HepG2 (cell line): Measurements from ENCODE around the gene TMEM200B. TPM values are rescaled to one million over a fixed set of nuclear protein-coding genes. Genes with fewer than 3 reads are reported as not detected.

ENCODE experiments used
- ATAC-seq: fragments of 200-7000 bp; cut with Tn5 transposase; 3 replicates; pipeline ENCODE4 v1.9.1; 2020; ENCODE audit warnings: mild to moderate bottlenecking, moderate library complexity
- BruUV-seq: library from RNA; stranded (reverse); fragments of 400-500 nt; replicated peaks from 2 replicates; lab custom pipeline; 2021; lab: Mats Ljungman, UMichigan
- CTCF ChIA-PET: fragments of 300-600 bp; formaldehyde crosslinking; extraction: SDS; loops from one replicate; lab custom pipeline; 2021; ENCODE audit warnings: low total read pairs, inconsistent platforms, low intra/inter-chr PET ratio; lab: Yijun Ruan, JAX
- POLR2A ChIA-PET: fragments of 350-600 bp; sonication (Branson Sonifier 250); formaldehyde crosslinking; loops from one replicate; lab custom pipeline; 2020; ENCODE audit warnings: antibody characterized with exemption, inconsistent platforms; lab: Yijun Ruan, JAX
- DNase-seq: peaks from one replicate; pipeline ENCODE4 v3.0.0-alpha.2; 2015; ENCODE audit warnings: low spot score
- FAIRE-seq: peaks from 3 replicates; lab custom pipeline; 2011; peaks lifted over from hg19 to GRCh38; lab: Jason Lieb, UNC
- H2AFZ ChIP-seq: one replicate; pipeline ENCODE4 v1.6.1; 2011; ENCODE audit warnings: low read length, inconsistent platforms
- H3K27ac ChIP-seq: fragments of 300-600 bp; 3 replicates; pipeline ENCODE4 v1.8.0; 2011; ENCODE audit warnings: mixed run types, mild to moderate bottlenecking, mixed read lengths, low read length, inconsistent platforms; ENCODE audit not compliant: insufficient read depth; ENCODE audit errors: extremely low read length
- H3K27me3 ChIP-seq, 2 experiments: fragments of 200-600 bp in 1 of 2; 2 replicates in 1 of 2; 3 replicates in 1 of 2; pipeline versions ENCODE4 v1.6.0 to v1.8.0; 2011; ENCODE audit warnings: low read length in 2 of 2, mild to moderate bottlenecking in 2 of 2, moderate library complexity in 2 of 2, inconsistent platforms in 1 of 2; ENCODE audit not compliant: insufficient read depth in 2 of 2, control insufficient read depth in 1 of 2
- H3K36me3 ChIP-seq, 2 experiments: fragments of 200-600 bp in 1 of 2; replicated peaks in 1 of 2; 2 replicates in 1 of 2; 3 replicates in 1 of 2; pipeline versions ENCODE4 v1.5.1 to v1.8.0; 2011; ENCODE audit warnings: low read length in 2 of 2, inconsistent platforms in 1 of 2; ENCODE audit not compliant: insufficient read depth in 2 of 2, control insufficient read depth in 1 of 2
- H3K4me1 ChIP-seq: 2 replicates; pipeline ENCODE4 v1.5.1; 2012; ENCODE audit warnings: low read length, inconsistent platforms; ENCODE audit not compliant: insufficient read depth
- H3K4me2 ChIP-seq: 2 replicates; pipeline ENCODE4 v1.6.0; 2011; ENCODE audit warnings: low read depth, low read length, inconsistent platforms
- H3K4me3 ChIP-seq, 3 experiments: fragments of 200-600 bp in 1 of 3; sonication (generic), shearing (Covaris generic) in 1 of 3; replicated peaks in 1 of 3; 2 replicates each; pipeline ENCODE4 v1.5.1; 2011 to 2016; ENCODE audit warnings: low read length in 3 of 3, inconsistent platforms in 2 of 3, low read depth in 2 of 3, mild to moderate bottlenecking in 2 of 3, control low read depth in 1 of 3, mixed read lengths in 1 of 3; ENCODE audit not compliant: insufficient read depth in 1 of 3
- H3K79me2 ChIP-seq: one replicate; pipeline ENCODE4 v1.6.1; 2011; ENCODE audit warnings: low read length, inconsistent platforms; ENCODE audit not compliant: insufficient read depth
- H3K9ac ChIP-seq: 2 replicates; pipeline ENCODE4 v1.6.0; 2011; ENCODE audit warnings: mild to moderate bottlenecking, low read depth, low read length, inconsistent platforms; ENCODE audit not compliant: insufficient read depth
- H3K9me3 ChIP-seq: 2 replicates; pipeline ENCODE4 v1.5.1; 2012; ENCODE audit warnings: mild to moderate bottlenecking, low read length
- H4K20me1 ChIP-seq: 2 replicates; pipeline ENCODE4 v1.6.0; 2011; ENCODE audit warnings: inconsistent platforms, mild to moderate bottlenecking, low read length, moderate library complexity; ENCODE audit not compliant: insufficient read depth
- AGO1 ChIP-seq: fragments of 200-400 bp; formaldehyde crosslinking; IDR thresholded peaks from 2 replicates; pipeline ENCODE4 v1.6.1; 2017; ENCODE audit warnings: mild to moderate bottlenecking, low read depth, low read length, moderate library complexity; ENCODE audit not compliant: poor library complexity, severe bottlenecking
- FOXP4 ChIP-seq: sonication (generic); formaldehyde crosslinking; IDR thresholded peaks from 2 replicates; pipeline ENCODE4 v1.4.0; 2020; ENCODE audit warnings: missing genetic modification reagents
- KLF16 ChIP-seq, 2 experiments: sonication (generic) in 1 of 2; formaldehyde crosslinking in 1 of 2; IDR thresholded peaks; 2 replicates each; pipeline versions ENCODE4 v1.6.1 to v1.8.0; 2016 to 2023; ENCODE audit warnings: missing genetic modification reagents in 2 of 2, missing compliant biosample characterization in 1 of 2
- XRCC5 ChIP-seq: fragments of 200-400 bp; formaldehyde crosslinking; optimal IDR thresholded peaks from 2 replicates; pipeline ENCODE3; 2017; ENCODE audit warnings: mild to moderate bottlenecking, low read length
- ZBTB7B ChIP-seq: sonication (generic); formaldehyde crosslinking; IDR thresholded peaks from 2 replicates; pipeline ENCODE4 v1.4.0; 2020; ENCODE audit warnings: missing genetic modification reagents
- ZNF264 ChIP-seq: sonication (generic); formaldehyde crosslinking; IDR thresholded peaks from 2 replicates; pipeline ENCODE4 v1.4.0; 2020; ENCODE audit warnings: missing genetic modification reagents
- ZNF331 ChIP-seq: sonication (generic); formaldehyde crosslinking; IDR thresholded peaks from 2 replicates; pipeline ENCODE4 v1.4.0; 2020; ENCODE audit warnings: missing genetic modification reagents
- ZNF510 ChIP-seq: sonication (generic); formaldehyde crosslinking; IDR thresholded peaks from 2 replicates; pipeline ENCODE4 v1.4.0; 2020; ENCODE audit warnings: low read depth, mild to moderate bottlenecking, missing genetic modification reagents
- ZNF788 ChIP-seq: sonication (generic); formaldehyde crosslinking; IDR thresholded peaks from 2 replicates; pipeline ENCODE4 v1.5.0; 2020; ENCODE audit warnings: mild to moderate bottlenecking, missing genetic modification reagents, borderline replicate concordance
- WGBS: methylation state at CpG from one replicate; pipeline ENCODE4 v1.1.6; 2017; ENCODE audit warnings: low lambda C conversion rate; 5-methylcytosine and 5-hydroxymethylcytosine counted together
- in situ Hi-C: cut with HindIII; loops from 2 replicates; pipeline ENCODE4 v1.10.0; 2017; ENCODE audit warnings: low pct_unique_long_range_greater_than_20kb; ENCODE audit not compliant: extremely low pct_ligation_motif_present
- intact Hi-C: fragments of 100-400 bp; cut with micrococcal nuclease; formaldehyde crosslinking; loops from one replicate; pipeline ENCODE4 v1.10.0; 2022; ENCODE audit not compliant: unreplicated experiment
- polyA plus RNA-seq, 8 experiments: library from polyadenylated mRNA; depleted of rRNA in 3 of 8; stranded (reverse) in 7 of 8; unstranded in 1 of 8; fragments of >200 nt; fragmentation: Illumina TruSeq in 4 of 8; extraction: Trizol in 4 of 8; gene quantifications; 2 replicates each; pipeline versions ENCODE4 v1.2.1 to v1.2.3, GENCODE V29; 2011 to 2016; ENCODE audit warnings: low read depth in 4 of 8, missing spikeins in 1 of 8, mixed read lengths in 1 of 8; ENCODE audit not compliant: insufficient read depth in 1 of 8
- total RNA-seq, 5 experiments: library from RNA; depleted of rRNA; stranded (reverse); fragments of >200 nt; fragmentation: Illumina TruSeq; extraction: Trizol; gene quantifications; 2 replicates each; pipeline ENCODE4 v1.2.3, GENCODE V29; 2016; ENCODE audit warnings: low read depth in 1 of 5

The TMEM200B gene
- total and polyA plus RNA-seq, 2 of the 13 experiments (the other 11 are each of a cell fraction or from before 2014, with no cell fraction given), result 1.1 to 1.4 TPM

- TF ChIP-seq AGO1, result no peak
- TF ChIP-seq ZNF510 (CRISPR knock-in tag), result no peak
- no peak for TF ChIP-seq XRCC5
- TF ChIP-seq ZNF264, result no peak
- no peak for TF ChIP-seq ZNF788 (CRISPR knock-in tag)
- TF ChIP-seq, all 625 proteins: peak for 0
Observed at GRCh38 chr1:29134695-29135028, 11.0 kb upstream of the TMEM200B start (continued).

DNA sequence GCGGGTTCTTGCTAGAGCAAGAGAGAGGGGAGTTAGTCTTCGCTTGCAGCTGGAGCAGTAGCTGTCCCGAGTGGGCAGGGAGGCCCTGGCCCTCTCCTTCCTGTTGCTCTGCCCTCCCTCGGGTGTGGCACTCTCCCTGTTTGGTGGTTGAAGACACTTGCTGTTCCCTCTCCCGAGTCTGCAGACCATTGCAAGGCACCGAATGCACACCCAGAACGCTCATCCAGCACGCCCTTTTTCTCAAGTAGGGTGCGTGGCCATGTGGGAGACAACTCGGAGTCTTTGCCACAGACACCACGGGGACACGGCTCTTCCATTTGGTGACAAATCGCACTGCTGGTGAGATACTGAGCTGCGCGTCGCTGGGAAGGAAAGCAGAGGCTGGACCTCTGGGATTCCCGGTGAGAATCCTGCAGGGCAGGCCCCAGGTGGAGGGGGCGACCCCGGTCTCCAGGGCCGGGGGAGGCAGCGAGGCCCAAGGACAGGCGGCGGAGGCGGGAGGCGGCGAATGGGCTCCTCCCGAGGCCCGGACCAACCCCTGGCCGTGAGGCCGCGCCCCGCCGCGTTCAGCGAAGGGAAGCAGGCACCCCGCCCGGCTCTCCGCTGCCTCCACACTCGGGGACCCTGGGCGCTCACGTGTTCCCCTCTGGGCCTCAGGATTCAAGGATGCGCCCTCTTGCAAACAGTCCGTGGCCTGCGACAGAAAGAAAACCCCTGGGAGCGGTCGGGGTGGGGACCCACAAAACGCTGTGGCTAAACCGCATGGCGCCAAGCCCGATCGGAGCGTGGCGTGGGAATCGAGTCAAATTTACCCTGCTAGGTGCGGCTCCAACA lies 10.4 kb upstream of the TMEM200B start:
- in situ Hi-C loops, result no loop called here
- H4K20me1 ChIP-seq, result no peaks in the 10 kb centered on the region
- no peak overlapping the region for H3K4me3 ChIP-seq
- ChIA-PET POLR2A (no interaction called here), CTCF (no interaction called here)
- no peak overlapping the region for H2AFZ ChIP-seq
- no peak overlapping the region for H3K4me2 ChIP-seq
- intact Hi-C loops, result no loop called here
- H3K36me3 ChIP-seq, result no peaks in the 10 kb centered on the region
- BruUV-seq, result no TSS peak
- no peaks in the 10 kb centered on the region; a peak in 2 of 5 replicates for H3K27me3 ChIP-seq
- H3K4me1 ChIP-seq, result peaks cover 21% of the 10 kb centered on the region
- no peak overlapping the region for H3K27ac ChIP-seq
- TF ChIP-seq FOXP4 (CRISPR knock-in tag) (no peak), ZBTB7B (CRISPR knock-in tag) (no peak), ZNF331 (CRISPR knock-in tag) (no peak), KLF16 (CRISPR knock-in tag; IDR thresholded peaks at IDR 0.05) (no peak)
- no peaks in the 10 kb centered on the region for H3K9me3 ChIP-seq
- WGBS, result 79% methylated on average over 31 of the region's 55 CpGs
- H3K9ac ChIP-seq, result no peak overlapping the region
- FAIRE-seq (no peak), ATAC-seq (no peak), DNase-seq (no peak)
- H3K79me2 ChIP-seq, result no peaks in the 10 kb centered on the region
